ENCODE results near the gene NFE2L2. TPM values are rescaled to one million over a fixed set of nuclear protein-coding genes. Genes with fewer than 3 reads are reported as not detected.
"Not testable (repeated sequence)": the region's sequence is repeated elsewhere in the genome, so short reads cannot be mapped to it uniquely, and the experiment has no call there.

NFE2L2 gene
- polyA plus RNA-seq, 6 donors from 2014 or later, result 45.9 to 60.4 (median 54.7) TPM

- no peaks in the 10 kb centered on the region for H3K36me3 Mint-ChIP-seq
- ATAC-seq (ENCODE audit: low read depth in 2 of 2), result no peak
- no peaks in the 10 kb centered on the region for H3K4me1 Mint-ChIP-seq
- H3K4me3 Mint-ChIP-seq, result no peak overlapping the region
- no peaks in the 10 kb centered on the region for H3K27me3 Mint-ChIP-seq
- no peak for DNase-seq
- H3K27ac Mint-ChIP-seq, result no peak overlapping the region
- H3K9me3 Mint-ChIP-seq, result no peaks in the 10 kb centered on the region
Measured at GRCh38 chr2:177271981-177272666, 7.6 kb upstream of the NFE2L2 start.

- ATAC-seq (ENCODE audit: low read depth in 2 of 2) (no peak), DNase-seq (no peak)
- Mint-ChIP-seq H3K27ac (no peak overlapping the region), H3K4me1 (peaks cover 7 to 16% (median 8%) of the 10 kb centered on the region in 3 donors), H3K9me3 (no peaks in the 10 kb centered on the region), H3K36me3 (no peaks in the 10 kb centered on the region), H3K27me3 (no peaks in the 10 kb centered on the region), H3K4me3 (no peak overlapping the region)
Measured at GRCh38 chr2:177270531-177270930, 6.0 kb upstream of the NFE2L2 start.

GRCh38 chr2:177268901-177269300 is 4.4 kb upstream of the NFE2L2 start:
- Mint-ChIP-seq H3K36me3 (no peaks in the 10 kb centered on the region), H3K4me1 (peaks cover 8 to 16% (median 13%) of the 10 kb centered on the region in 3 donors), H3K9me3 (no peaks in the 10 kb centered on the region), H3K4me3 (no peak overlapping the region), H3K27me3 (no peaks in the 10 kb centered on the region), H3K27ac (no peak overlapping the region)
- DNase-seq (no peak), ATAC-seq (ENCODE audit: low read depth in 2 of 2) (no peak)

- Mint-ChIP-seq H3K27me3 (no peaks in the 10 kb centered on the region), H3K27ac (no peak overlapping the region), H3K36me3 (no peaks in the 10 kb centered on the region), H3K9me3 (no peaks in the 10 kb centered on the region), H3K4me1 (peaks cover 8 to 17% (median 13%) of the 10 kb centered on the region in 3 donors), H3K4me3 (no peak overlapping the region)
- no peak for ATAC-seq (ENCODE audit: low read depth in 2 of 2)
- no peak for DNase-seq
Measured at GRCh38 chr2:177268187-177268871, 3.8 kb upstream of the NFE2L2 start.

- not testable (repeated sequence) for H3K27me3 Mint-ChIP-seq; H3K36me3 Mint-ChIP-seq; DNase-seq; H3K9me3 Mint-ChIP-seq; ATAC-seq (ENCODE audit: low read depth in 2 of 2)
- Mint-ChIP-seq H3K4me3 (peak overlapping the region in 2 of 8 donors; percentile 45 to 88), H3K4me1 (peaks cover 13 to 26% (median 21%) of the 10 kb centered on the region in 3 donors), H3K27ac (peak overlapping the region in 4 of 6 donors; percentile 28 to 100 (median 70))
Measured at GRCh38 chr2:177266955-177267354, 2.4 kb upstream of the NFE2L2 start.

- Mint-ChIP-seq H3K27ac (peak overlapping the region; percentile 99 to 100 (median 100)), H3K4me3 (peak overlapping the region; percentile 88 to 99 (median 98)), H3K4me1 (peaks cover 19 to 34% (median 30%) of the 10 kb centered on the region in 3 donors), H3K36me3 (no peaks in the 10 kb centered on the region), H3K9me3 (no peaks in the 10 kb centered on the region), H3K27me3 (no peaks in the 10 kb centered on the region)
- DNase-seq, result peak; percentile 49
- ATAC-seq (ENCODE audit: low read depth in 2 of 2), result no peak
Measured at GRCh38 chr2:177265824-177266817, 1.6 kb upstream of the NFE2L2 start.

- Mint-ChIP-seq H3K4me1 (peaks cover 28 to 52% (median 42%) of the 10 kb centered on the region in 3 donors), H3K36me3 (no peaks in the 10 kb centered on the region), H3K4me3 (peak overlapping the region; percentile 39 to 99 (median 98)), H3K9me3 (no peaks in the 10 kb centered on the region), H3K27me3 (no peaks in the 10 kb centered on the region), H3K27ac (peak overlapping the region in 4 of 6 donors; percentile 33 to 100 (median 100))
- ATAC-seq (ENCODE audit: low read depth in 2 of 2) (no peak), DNase-seq (no peak)
Measured at GRCh38 chr2:177264209-177264692, 276 bp downstream of the NFE2L2 start.

- Mint-ChIP-seq H3K27ac (peak overlapping the region; percentile 95 to 100 (median 98)), H3K4me3 (peak overlapping the region; percentile 88 to 99 (median 98)), H3K36me3 (no peaks in the 10 kb centered on the region), H3K9me3 (no peaks in the 10 kb centered on the region), H3K4me1 (peaks cover 28 to 58% (median 46%) of the 10 kb centered on the region in 3 donors), H3K27me3 (no peaks in the 10 kb centered on the region)
- DNase-seq, result peak; percentile 96
- peak; percentile 58 to 62 for ATAC-seq (ENCODE audit: low read depth in 2 of 2)
Measured at GRCh38 chr2:177263451-177264208, 897 bp downstream of the NFE2L2 start.

GRCh38 chr2:177262958-177263450 is 1.5 kb downstream of the NFE2L2 start:
- Mint-ChIP-seq H3K9me3 (peaks cover 0 to 3% (median 0%) of the 10 kb centered on the region in 7 donors), H3K4me3 (peak overlapping the region; percentile 88 to 99 (median 98)), H3K27ac (peak overlapping the region; percentile 95 to 100 (median 98)), H3K36me3 (no peaks in the 10 kb centered on the region), H3K4me1 (peaks cover 32 to 60% (median 52%) of the 10 kb centered on the region in 3 donors), H3K27me3 (no peaks in the 10 kb centered on the region)
- ATAC-seq (ENCODE audit: low read depth in 2 of 2), result no peak
- no peak for DNase-seq

- peak overlapping the region; percentile 88 to 99 (median 98) for H3K4me3 Mint-ChIP-seq
- H3K4me1 Mint-ChIP-seq, result peaks cover 38 to 68% (median 61%) of the 10 kb centered on the region in 3 donors
- H3K36me3 Mint-ChIP-seq, result no peaks in the 10 kb centered on the region
- H3K27ac Mint-ChIP-seq, result peak overlapping the region in 5 of 6 donors; percentile 34 to 100 (median 98)
- peaks cover 0 to 4% (median 0%) of the 10 kb centered on the region in 7 donors for H3K9me3 Mint-ChIP-seq
- H3K27me3 Mint-ChIP-seq, result no peaks in the 10 kb centered on the region
- no peak for DNase-seq
- no peak for ATAC-seq (ENCODE audit: low read depth in 2 of 2)
Measured at GRCh38 chr2:177262092-177262491, 2.4 kb downstream of the NFE2L2 start.

GRCh38 chr2:177261116-177262060 is 3.1 kb downstream of the NFE2L2 start:
- DNase-seq, result no peak
- Mint-ChIP-seq H3K4me1 (peaks cover 37 to 68% (median 63%) of the 10 kb centered on the region in 3 donors), H3K27ac (peak overlapping the region in 5 of 6 donors; percentile 72 to 99 (median 97)), H3K9me3 (peaks cover 0 to 4% (median 0%) of the 10 kb centered on the region in 7 donors), H3K36me3 (no peaks in the 10 kb centered on the region), H3K27me3 (no peaks in the 10 kb centered on the region), H3K4me3 (peak overlapping the region; percentile 88 to 99 (median 98))
- ATAC-seq (ENCODE audit: low read depth in 2 of 2), result no peak
